ENCODE data around the gene LRRTM4. TPM values are rescaled to one million over a fixed set of nuclear protein-coding genes. Genes with fewer than 3 reads are reported as not detected.

LRRTM4 gene
- total RNA-seq, 1 experiment from 2014 or later, result 12.0 TPM

- no peak overlapping the region for H2BK15ac ChIP-seq (ENCODE audit: low read depth, low read length)
- no peak overlapping the region for H2BK12ac ChIP-seq (ENCODE audit: insufficient read length, low read depth, low read length)
- no peak overlapping the region for H3K4ac ChIP-seq (ENCODE audit: low read depth, low read length)
- H3K14ac ChIP-seq (ENCODE audit: insufficient read depth, low read length), result no peak overlapping the region
- H2BK120ac ChIP-seq (ENCODE audit: low read depth, low read length, poor library complexity, severe bottlenecking), result no peak overlapping the region
- no peaks in the 10 kb centered on the region for H3K4me1 ChIP-seq (ENCODE audit: insufficient read depth, low read length)
- H3K27me3 ChIP-seq (ENCODE audit: insufficient read depth, low read length), result no peaks in the 10 kb centered on the region
- no peaks in the 10 kb centered on the region for H3K9me3 Mint-ChIP-seq
- no peak for DNase-seq
- H3K4me1 Mint-ChIP-seq, result no peaks in the 10 kb centered on the region
- no peak overlapping the region for H3K4me3 Mint-ChIP-seq
- no peaks in the 10 kb centered on the region for H3K23me2 ChIP-seq (ENCODE audit: insufficient read length, low read depth, low read length, poor library complexity, severe bottlenecking)
- H3K56ac ChIP-seq (ENCODE audit: insufficient read length, low read depth, low read length), result no peak overlapping the region
- no peak overlapping the region for H2BK20ac ChIP-seq (ENCODE audit: low read depth, low read length, poor library complexity, severe bottlenecking)
- no peak overlapping the region for H4K8ac ChIP-seq (replicated peaks; ENCODE audit: insufficient read length, low read depth, low read length)
- no CpG with 5 or more reads among the region's 3 CpGs for WGBS (ENCODE audit: extremely low coverage, insufficient read length, low lambda C conversion rate)
- H3K36me3 Mint-ChIP-seq (ENCODE audit: insufficient read depth in 1 of 3, low read depth in 3 of 3), result no peaks in the 10 kb centered on the region; a peak in 1 of 7 replicates
- no peak overlapping the region for H3K4me2 ChIP-seq (ENCODE audit: insufficient read depth, insufficient read length, low read length)
- no peak for TF ChIP-seq CTCF (conservative IDR thresholded peaks at IDR 0.05)
- H2AFZ ChIP-seq (ENCODE audit: low read length), result no peak overlapping the region
- no peak overlapping the region for H2AK5ac ChIP-seq (ENCODE audit: insufficient read length, low read length)
- H3T11ph ChIP-seq (ENCODE audit: low read length), result no peak overlapping the region
- no peak overlapping the region for H3K23ac ChIP-seq (ENCODE audit: insufficient read length, low read depth, low read length)
- no peak overlapping the region for H4K91ac ChIP-seq (ENCODE audit: insufficient read length, low read depth, low read length)
- H3K9me3 ChIP-seq (ENCODE audit: control insufficient read depth, low read depth, low read length), result no peaks in the 10 kb centered on the region
- H3K27ac Mint-ChIP-seq, result no peak overlapping the region
- no peak overlapping the region for H3K9ac ChIP-seq (ENCODE audit: extremely low read depth, insufficient read length, low read length)
- H3K27me3 Mint-ChIP-seq (ENCODE audit: low read depth), result no peaks in the 10 kb centered on the region
- H3K79me2 ChIP-seq (ENCODE audit: insufficient read depth, low read length), result no peaks in the 10 kb centered on the region
- no peak overlapping the region for H3K27ac ChIP-seq (ENCODE audit: insufficient read length, low read depth, low read length)
- no peak overlapping the region for H4K5ac ChIP-seq (ENCODE audit: insufficient read length, low read depth, low read length)
- no peaks in the 10 kb centered on the region for H3K79me1 ChIP-seq (ENCODE audit: insufficient read depth, low read depth, low read length, poor library complexity, severe bottlenecking)
- H3K18ac ChIP-seq (ENCODE audit: insufficient read length, low read depth, low read length), result no peak overlapping the region
- no peaks in the 10 kb centered on the region for H4K20me1 ChIP-seq (ENCODE audit: control insufficient read depth, insufficient read depth, insufficient read length)
- H2BK5ac ChIP-seq (ENCODE audit: insufficient read length, low read length), result no peak overlapping the region
These were observed 659.3 kb downstream of the LRRTM4 start for GRCh38 chr2:76862901-76863300.
